GM10248 (cell line): ENCODE data around the gene CCDC34.

Experiments used
- CTCF ChIA-PET: fragments of 300-600 bp; sonication (Branson Sonifier 250); formaldehyde crosslinking; extraction: SDS; loops from one replicate; lab custom pipeline; 2021; ENCODE audit warnings: antibody characterized with exemption; lab: Yijun Ruan, JAX
- POLR2A ChIA-PET: fragments of 350-650 bp; sonication (Branson Sonifier 250); formaldehyde crosslinking; extraction: SDS; loops from one replicate; lab custom pipeline; 2020; ENCODE audit warnings: antibody characterized with exemption; lab: Yijun Ruan, JAX
- DNase-seq: peaks from one replicate; pipeline ENCODE4 v3.0.0; 2012; ENCODE audit errors: extremely low spot score
- CTCF ChIP-seq: IDR thresholded peaks from 2 replicates; pipeline ENCODE4 v1.5.1; 2012; ENCODE audit warnings: mild to moderate bottlenecking, low read depth; ENCODE audit errors: extremely low read depth, missing control alignments, control extremely low read depth

CCDC34 gene

GRCh38 chr11:27408246-27408800 lies 45.3 kb upstream of the CCDC34 start:
- DNase-seq: no peak
- no peak for TF ChIP-seq CTCF
- ChIA-PET POLR2A (no interaction called here), CTCF (interaction anchor here (1.9 kb wide), 1 partner anchor 18 kb away, joined by 4 read pairs; no protein-coding TSS in a partner anchor)

- CTCF ChIA-PET: interaction anchor here (0.6 to 1.4 kb wide), 3 partner anchors 9 to 34 kb away, joined by 3 to 4 read pairs (median 3); no protein-coding TSS in a partner anchor
Measured at GRCh38 chr11:27406498-27407354, 43.7 kb upstream of the CCDC34 start.

GRCh38 chr11:27405134-27405533 lies 42.1 kb upstream of the CCDC34 start:
- CTCF ChIA-PET: interaction anchor here (1.1 to 2.1 kb wide), 2 partner anchors 10 to 14 kb away, joined by 3 to 8 read pairs; no protein-coding TSS in a partner anchor
- TF ChIP-seq CTCF: no peak
- POLR2A ChIA-PET: no interaction called here
- DNase-seq: no peak

More at GRCh38 chr11:27406498-27407354, 43.7 kb upstream of the CCDC34 start:
- POLR2A ChIA-PET: no interaction called here
- no peak for DNase-seq
- no peak for TF ChIP-seq CTCF

GRCh38 chr11:27404427-27404826 lies 41.4 kb upstream of the CCDC34 start:
- ChIA-PET POLR2A (no interaction called here), CTCF (interaction anchor here (2.1 kb wide), 1 partner anchor 13 kb away, joined by 8 read pairs; no protein-coding TSS in a partner anchor)
- TF ChIP-seq CTCF: no peak
- no peak for DNase-seq

- no peak for DNase-seq
- CTCF ChIA-PET: no interaction called here
- POLR2A ChIA-PET: no interaction called here
- no peak for TF ChIP-seq CTCF
Measured at GRCh38 chr11:27403195-27403594, 40.2 kb upstream of the CCDC34 start.

- ChIA-PET CTCF (no interaction called here), POLR2A (no interaction called here)
- no peak for TF ChIP-seq CTCF
- no peak for DNase-seq
Measured at GRCh38 chr11:27402450-27402849, 39.4 kb upstream of the CCDC34 start.
